GM12878 (cell line): Measurements from ENCODE around the gene PTPRN2.

Source experiments
- CBX5 ChIP-seq: sonication (generic); IDR thresholded peaks from 2 replicates; pipeline ENCODE4 v1.6.1; 2016; ENCODE audit warnings: low read depth, moderate library complexity, mild to moderate bottlenecking, inconsistent platforms
- CEBPB ChIP-seq, 2 experiments: fragments of 150-350 bp in 1 of 2; IDR thresholded peaks; 2 replicates each; pipeline ENCODE4 v1.6.1; 2012 to 2014; ENCODE audit warnings: low read depth in 2 of 2, low read length in 2 of 2, borderline replicate concordance in 1 of 2, inconsistent platforms in 1 of 2
- CREM ChIP-seq: IDR thresholded peaks from 2 replicates; pipeline ENCODE4 v1.6.1; 2014; ENCODE audit warnings: antibody characterized with exemption, low read depth
- CTCF ChIP-seq, 3 experiments: IDR thresholded peaks in 2 of 3; conservative IDR thresholded peaks in 1 of 3; 2 replicates each; pipeline ENCODE4 v1.5.1; 2011; ENCODE audit warnings: low read depth in 3 of 3, low read length in 3 of 3, mild to moderate bottlenecking in 3 of 3, control low read depth in 2 of 3, moderate library complexity in 2 of 3, inconsistent platforms in 1 of 3, mixed read lengths in 1 of 3; ENCODE audit not compliant: control insufficient read depth in 2 of 3, insufficient read depth in 1 of 3; ENCODE audit errors: extremely low read depth in 1 of 3
- EZH2 ChIP-seq: IDR thresholded peaks from 2 replicates; pipeline ENCODE4 v1.6.1; 2012; ENCODE audit warnings: low read depth, mild to moderate bottlenecking, control low read depth, inconsistent platforms, low read length, borderline replicate concordance; ENCODE audit not compliant: control insufficient read depth
- HCFC1 ChIP-seq: fragments of 150-350 bp; IDR thresholded peaks from 2 replicates; pipeline ENCODE4 v1.6.1; 2014; ENCODE audit warnings: low read length
- MYC ChIP-seq: IDR thresholded peaks from 2 replicates; pipeline ENCODE4 v1.6.1; 2011; ENCODE audit warnings: mild to moderate bottlenecking, low read length, moderate library complexity, inconsistent platforms; ENCODE audit not compliant: insufficient read depth, insufficient replicate concordance, insufficient read length, severe bottlenecking
- POLR2A ChIP-seq: IDR thresholded peaks from 2 replicates; pipeline ENCODE4 v1.6.1; 2011; ENCODE audit warnings: low read depth, mild to moderate bottlenecking, low read length
- POLR2AphosphoS5 ChIP-seq: IDR thresholded peaks from 2 replicates; pipeline ENCODE4 v1.6.1; 2011; ENCODE audit warnings: mild to moderate bottlenecking, low read length, inconsistent platforms
- RELA ChIP-seq: fragments of 450-650 bp; IDR thresholded peaks from 2 replicates; pipeline ENCODE4 v1.8.0; 2014; ENCODE audit warnings: borderline replicate concordance; ENCODE audit not compliant: partially characterized antibody
- SIN3A ChIP-seq: IDR thresholded peaks from 2 replicates; pipeline ENCODE4 v1.6.1; 2012; ENCODE audit warnings: low read depth, low read length, improper control_type of control experiment
- ZBTB33 ChIP-seq: fragments of 450-650 bp; IDR thresholded peaks from 2 replicates; pipeline ENCODE4 v1.6.1; 2017; ENCODE audit warnings: mild to moderate bottlenecking
- ZBTB40 ChIP-seq: fragments of 450-650 bp; IDR thresholded peaks from 2 replicates; pipeline ENCODE4 v1.6.1; 2016; ENCODE audit warnings: mild to moderate bottlenecking, moderate library complexity, borderline replicate concordance
- ZNF274 ChIP-seq: IDR thresholded peaks from one replicate; pipeline ENCODE4 v1.8.0; 2011; ENCODE audit not compliant: insufficient read length, insufficient read depth

GRCh38 chr7:158120316-158120715 is 467.3 kb downstream of the PTPRN2 start:
- TF ChIP-seq POLR2A, result no peak
- TF ChIP-seq ZBTB33, result no peak
- TF ChIP-seq CEBPB (IDR thresholded peaks at IDR 0.05; ENCODE audit: borderline replicate concordance in 1 of 2, low read depth in 2 of 2, low read length in 2 of 2), result no peak
- TF ChIP-seq CTCF (IDR thresholded peaks at IDR 0.05 in 2 of 3, conservative IDR thresholded peaks at IDR 0.05 in 1 of 3; ENCODE audit: control insufficient read depth in 2 of 3, extremely low read depth in 1 of 3, insufficient read depth in 1 of 3, low read depth in 3 of 3, low read length in 3 of 3), result no peak
- TF ChIP-seq HCFC1, result no peak
- no peak for TF ChIP-seq CREM
- TF ChIP-seq EZH2, result no peak
- no peak for TF ChIP-seq SIN3A
- TF ChIP-seq RELA, result no peak
- TF ChIP-seq POLR2AphosphoS5, result no peak
- no peak for TF ChIP-seq CBX5
- no peak for TF ChIP-seq ZBTB40
- TF ChIP-seq ZNF274, result no peak
- no peak for TF ChIP-seq MYC
